Neural progenitor cell (in vitro differentiated cells): ENCODE measurements around the gene RALGAPA2.

Experiments
- EZH2 ChIP-seq: fragments of 200-600 bp; sonication (generic); IDR thresholded peaks from 2 replicates; pipeline ENCODE4 v1.6.1; 2017; ENCODE audit warnings: antibody characterized with exemption, mild to moderate bottlenecking, moderate library complexity
- TF ChIP-seq, protein P1 (sequence below): fragments of 200-600 bp; sonication (generic); IDR thresholded peaks from 2 replicates; pipeline ENCODE4 v1.5.1; 2017; ENCODE audit warnings: antibody characterized with exemption, mild to moderate bottlenecking

DNA sequence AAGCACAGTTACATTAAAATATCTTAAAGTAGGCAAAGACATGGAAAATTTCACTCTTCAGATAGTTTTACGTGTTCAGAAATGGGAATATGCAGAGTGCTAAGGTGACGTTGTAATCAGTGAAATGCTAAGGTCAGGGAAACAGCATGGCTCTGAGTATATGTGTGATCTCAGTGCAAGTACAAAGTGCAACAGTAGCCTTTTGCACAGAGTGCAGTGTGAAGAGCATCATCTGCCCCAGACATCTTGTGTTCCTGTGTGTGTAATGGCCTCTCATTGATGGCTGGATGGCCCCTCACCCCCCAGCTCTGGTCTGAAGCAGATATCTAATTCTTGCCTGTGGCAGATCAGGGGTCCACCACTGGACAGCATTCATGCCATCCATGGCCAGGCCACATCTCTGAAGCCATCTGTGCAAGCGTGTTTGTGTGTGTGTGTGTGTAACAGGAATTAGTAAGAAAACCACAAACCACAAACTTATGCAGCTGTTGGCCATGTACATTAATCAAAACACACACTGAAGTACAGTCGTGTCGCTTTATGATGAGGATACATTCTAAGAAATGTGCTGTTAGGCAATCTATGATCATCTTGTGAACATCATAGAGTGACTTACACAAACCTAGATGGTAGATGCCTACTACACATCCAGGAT is 165.1 kb downstream of the RALGAPA2 start:
- TF ChIP-seq, protein P1, sequence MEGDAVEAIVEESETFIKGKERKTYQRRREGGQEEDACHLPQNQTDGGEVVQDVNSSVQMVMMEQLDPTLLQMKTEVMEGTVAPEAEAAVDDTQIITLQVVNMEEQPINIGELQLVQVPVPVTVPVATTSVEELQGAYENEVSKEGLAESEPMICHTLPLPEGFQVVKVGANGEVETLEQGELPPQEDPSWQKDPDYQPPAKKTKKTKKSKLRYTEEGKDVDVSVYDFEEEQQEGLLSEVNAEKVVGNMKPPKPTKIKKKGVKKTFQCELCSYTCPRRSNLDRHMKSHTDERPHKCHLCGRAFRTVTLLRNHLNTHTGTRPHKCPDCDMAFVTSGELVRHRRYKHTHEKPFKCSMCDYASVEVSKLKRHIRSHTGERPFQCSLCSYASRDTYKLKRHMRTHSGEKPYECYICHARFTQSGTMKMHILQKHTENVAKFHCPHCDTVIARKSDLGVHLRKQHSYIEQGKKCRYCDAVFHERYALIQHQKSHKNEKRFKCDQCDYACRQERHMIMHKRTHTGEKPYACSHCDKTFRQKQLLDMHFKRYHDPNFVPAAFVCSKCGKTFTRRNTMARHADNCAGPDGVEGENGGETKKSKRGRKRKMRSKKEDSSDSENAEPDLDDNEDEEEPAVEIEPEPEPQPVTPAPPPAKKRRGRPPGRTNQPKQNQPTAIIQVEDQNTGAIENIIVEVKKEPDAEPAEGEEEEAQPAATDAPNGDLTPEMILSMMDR = no peak
- TF ChIP-seq EZH2 = no peak
